Measurements from ENCODE around the gene NDEL1. TPM values are rescaled to one million over a fixed set of nuclear protein-coding genes. Genes with fewer than 3 reads are reported as not detected.

Gene NDEL1
- total RNA-seq, 1 donor from 2014 or later = 66.5 TPM

DNA sequence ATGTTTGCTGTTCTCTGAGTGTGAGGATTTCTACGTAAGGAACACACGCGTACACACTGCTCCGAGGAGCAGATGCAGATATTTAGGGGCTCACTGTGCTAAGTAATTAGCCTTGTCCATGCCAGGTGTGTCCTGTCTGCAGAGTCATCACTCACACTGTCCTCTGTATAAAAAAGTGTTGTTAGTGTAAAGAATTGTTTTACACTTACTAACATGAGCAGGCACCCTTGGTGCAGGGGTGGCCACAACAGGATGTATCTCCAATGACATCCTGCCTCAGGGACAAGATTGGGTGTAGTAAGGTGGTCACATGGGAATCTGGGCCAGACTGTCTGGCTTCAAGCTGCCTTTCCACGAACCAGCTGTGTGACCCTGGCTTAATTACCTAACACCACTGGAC lies 63.9 kb downstream of the NDEL1 start:
- Histone ChIP-seq H3K4me1 (no peaks in the 10 kb centered on the region), H3K9me3 (no peaks in the 10 kb centered on the region), H3K27me3 (no peaks in the 10 kb centered on the region), H3K4me3 (no peak overlapping the region), H3K27ac (no peak overlapping the region), H3K36me3 (peaks cover 0 to 13% of the 10 kb centered on the region in 2 donors)
- no peak for DNase-seq (ENCODE audit: extremely low spot score in 2 of 2)
- intact Hi-C loops (cut with DNase I) = no loop called here
- TF ChIP-seq POLR2AphosphoS5 (IDR thresholded peaks at IDR 0.05; ENCODE audit: insufficient read depth in 1 of 2, low read depth in 1 of 2) (no peak), POLR2A (IDR thresholded peaks at IDR 0.05) (no peak)
- TF ChIP-seq, protein P1, sequence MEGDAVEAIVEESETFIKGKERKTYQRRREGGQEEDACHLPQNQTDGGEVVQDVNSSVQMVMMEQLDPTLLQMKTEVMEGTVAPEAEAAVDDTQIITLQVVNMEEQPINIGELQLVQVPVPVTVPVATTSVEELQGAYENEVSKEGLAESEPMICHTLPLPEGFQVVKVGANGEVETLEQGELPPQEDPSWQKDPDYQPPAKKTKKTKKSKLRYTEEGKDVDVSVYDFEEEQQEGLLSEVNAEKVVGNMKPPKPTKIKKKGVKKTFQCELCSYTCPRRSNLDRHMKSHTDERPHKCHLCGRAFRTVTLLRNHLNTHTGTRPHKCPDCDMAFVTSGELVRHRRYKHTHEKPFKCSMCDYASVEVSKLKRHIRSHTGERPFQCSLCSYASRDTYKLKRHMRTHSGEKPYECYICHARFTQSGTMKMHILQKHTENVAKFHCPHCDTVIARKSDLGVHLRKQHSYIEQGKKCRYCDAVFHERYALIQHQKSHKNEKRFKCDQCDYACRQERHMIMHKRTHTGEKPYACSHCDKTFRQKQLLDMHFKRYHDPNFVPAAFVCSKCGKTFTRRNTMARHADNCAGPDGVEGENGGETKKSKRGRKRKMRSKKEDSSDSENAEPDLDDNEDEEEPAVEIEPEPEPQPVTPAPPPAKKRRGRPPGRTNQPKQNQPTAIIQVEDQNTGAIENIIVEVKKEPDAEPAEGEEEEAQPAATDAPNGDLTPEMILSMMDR (IDR thresholded peaks at IDR 0.05) = no peak

DNA sequence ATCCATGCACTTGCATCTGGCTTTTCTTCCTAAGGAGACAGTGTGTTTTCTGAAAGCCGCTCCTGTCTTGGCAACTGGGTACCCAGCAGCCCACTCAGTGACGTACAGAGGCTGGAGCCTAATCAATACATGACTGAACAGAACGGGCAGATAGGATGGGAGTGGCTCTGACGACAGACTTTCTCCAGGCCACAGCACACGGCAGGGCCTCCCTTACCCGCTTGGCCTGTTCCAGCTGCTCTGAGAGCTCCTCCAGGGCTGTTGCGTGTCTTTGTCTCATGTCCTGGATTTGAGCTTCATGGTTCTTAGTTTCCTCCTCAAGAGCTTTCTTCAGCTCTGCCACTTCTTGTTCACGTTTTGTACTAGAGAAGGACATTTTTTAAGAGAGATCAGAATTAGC lies 64.9 kb downstream of the NDEL1 start:
- TF ChIP-seq POLR2AphosphoS5 (IDR thresholded peaks at IDR 0.05; ENCODE audit: insufficient read depth in 1 of 2, low read depth in 1 of 2) (no peak), POLR2A (IDR thresholded peaks at IDR 0.05) (no peak)
- TF ChIP-seq, protein P1 (IDR thresholded peaks at IDR 0.05) = no peak
- DNase-seq (ENCODE audit: extremely low spot score in 2 of 2) = no peak
- Histone ChIP-seq H3K4me3 (no peak overlapping the region), H3K27me3 (no peaks in the 10 kb centered on the region), H3K4me1 (no peaks in the 10 kb centered on the region), H3K27ac (no peak overlapping the region), H3K9me3 (no peaks in the 10 kb centered on the region), H3K36me3 (peaks cover 0 to 17% of the 10 kb centered on the region in 2 donors)
- intact Hi-C loops (cut with DNase I) = no loop called here

DNA sequence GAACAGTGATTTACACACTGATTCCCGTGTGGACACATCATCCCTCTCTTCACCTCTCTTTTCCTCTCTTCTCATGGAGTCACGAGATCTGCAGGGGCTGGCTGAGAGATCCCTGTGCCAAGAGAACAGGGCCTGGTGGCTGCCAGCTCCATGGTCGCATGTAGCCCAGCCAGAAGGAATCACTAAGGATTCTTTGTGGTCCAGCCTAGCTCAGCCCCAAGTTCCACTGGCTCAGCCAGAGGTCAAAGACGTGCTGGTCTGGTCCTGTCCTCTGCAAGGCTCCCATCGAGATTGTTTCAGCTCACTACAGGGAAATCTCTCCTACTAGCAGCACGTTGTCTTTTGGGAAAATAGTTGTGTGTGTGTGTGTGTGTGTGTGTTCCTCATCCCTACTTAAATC lies 66.4 kb downstream of the NDEL1 start:
- H3K4me1 ChIP-seq = no peaks in the 10 kb centered on the region
- intact Hi-C loops (cut with DNase I) = no loop called here
- peaks cover 0 to 22% of the 10 kb centered on the region in 2 donors for H3K36me3 ChIP-seq

DNA sequence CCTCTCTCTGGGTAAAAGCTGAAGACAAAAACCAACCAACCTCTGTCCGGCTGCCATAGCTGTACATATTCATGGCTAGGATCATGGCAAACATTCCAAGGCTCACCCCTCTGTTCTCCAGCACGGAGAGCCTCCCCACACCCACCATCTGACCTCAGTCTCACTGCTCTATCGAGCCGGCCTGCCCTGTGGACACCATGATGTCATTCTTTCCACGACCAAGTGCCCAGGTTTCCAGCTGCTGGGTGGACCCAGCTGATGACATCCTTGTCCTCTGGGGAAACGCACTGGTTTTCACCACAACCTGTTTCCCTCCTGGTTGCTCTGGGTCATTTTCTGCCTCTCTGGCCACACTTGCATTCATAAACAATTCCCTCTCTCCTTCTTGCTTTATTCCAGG lies 67.7 kb downstream of the NDEL1 start:
- Histone ChIP-seq H3K4me3 (no peak overlapping the region), H3K9me3 (no peaks in the 10 kb centered on the region), H3K4me1 (no peaks in the 10 kb centered on the region), H3K27me3 (no peaks in the 10 kb centered on the region), H3K27ac (no peak overlapping the region), H3K36me3 (peaks cover 0 to 32% of the 10 kb centered on the region in 2 donors)
- no peak for TF ChIP-seq POLR2AphosphoS5 (IDR thresholded peaks at IDR 0.05; ENCODE audit: insufficient read depth in 1 of 2, low read depth in 1 of 2)
- TF ChIP-seq, protein P1 (IDR thresholded peaks at IDR 0.05) = no peak
- DNase-seq (ENCODE audit: extremely low spot score in 2 of 2) = no peak
- intact Hi-C loops (cut with DNase I) = no loop called here

More for the DNA sequence above, 66.4 kb downstream of the NDEL1 start:
- TF ChIP-seq, protein P1 (IDR thresholded peaks at IDR 0.05) = no peak
- TF ChIP-seq POLR2A (IDR thresholded peaks at IDR 0.05) = no peak
- no peak for TF ChIP-seq POLR2AphosphoS5 (IDR thresholded peaks at IDR 0.05; ENCODE audit: insufficient read depth in 1 of 2, low read depth in 1 of 2)
- Histone ChIP-seq H3K27me3 (no peaks in the 10 kb centered on the region), H3K27ac (no peak overlapping the region), H3K9me3 (no peaks in the 10 kb centered on the region), H3K4me3 (no peak overlapping the region)
- no peak for DNase-seq (ENCODE audit: extremely low spot score in 2 of 2)

DNA sequence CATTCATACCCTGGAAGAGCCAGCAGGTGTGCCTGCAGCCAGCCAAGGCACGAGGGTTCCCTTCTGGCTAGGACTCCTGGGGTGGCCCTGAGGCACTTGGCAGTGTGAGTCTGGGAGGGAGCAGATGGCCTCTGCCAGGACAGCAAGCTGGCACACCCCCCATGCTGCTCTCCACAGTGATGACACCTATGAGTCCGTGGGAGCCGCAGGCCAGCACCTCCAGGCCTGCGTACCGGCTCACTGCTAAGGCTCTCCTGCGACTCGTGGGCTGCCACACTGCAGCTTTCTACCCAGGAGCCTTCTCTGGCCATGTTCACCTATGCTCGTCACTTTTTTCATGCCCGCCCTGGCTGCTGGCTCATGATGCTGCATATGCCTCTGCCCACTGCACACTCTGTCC lies 68.1 kb downstream of the NDEL1 start:
- Histone ChIP-seq H3K4me3 (no peak overlapping the region), H3K36me3 (peaks cover 0 to 32% of the 10 kb centered on the region in 2 donors), H3K9me3 (no peaks in the 10 kb centered on the region), H3K27me3 (no peaks in the 10 kb centered on the region), H3K4me1 (no peaks in the 10 kb centered on the region), H3K27ac (no peak overlapping the region)
- TF ChIP-seq POLR2AphosphoS5 (IDR thresholded peaks at IDR 0.05; ENCODE audit: insufficient read depth in 1 of 2, low read depth in 1 of 2) = no peak
- TF ChIP-seq POLR2A (IDR thresholded peaks at IDR 0.05) = no peak
- TF ChIP-seq, protein P1 (IDR thresholded peaks at IDR 0.05) = no peak
- intact Hi-C loops (cut with DNase I) = no loop called here
- DNase-seq (ENCODE audit: extremely low spot score in 2 of 2) = no peak
